GM12878 (cell line): ENCODE results near the gene BATF3. TPM values are rescaled to one million over a fixed set of nuclear protein-coding genes. Genes with fewer than 3 reads are reported as not detected.

Experiments used
- ATAC-seq: fragments of 200-7000 bp; cut with Tn5 transposase; 3 replicates; pipeline ENCODE4 v1.9.1; 2020; ENCODE audit warnings: mild to moderate bottlenecking, moderate library complexity
- BruUV-seq: library from RNA; stranded (reverse); fragments of 400-500 nt; replicated peaks from 2 replicates; lab custom pipeline; 2021; lab: Mats Ljungman, UMichigan
- CTCF ChIA-PET: fragments of 300-600 bp; sonication (Branson Sonifier 250); formaldehyde crosslinking; extraction: SDS; loops from one replicate; lab custom pipeline; 2021; ENCODE audit warnings: inconsistent platforms; lab: Yijun Ruan, JAX
- POLR2A ChIA-PET: fragments of 350-600 bp; formaldehyde crosslinking; extraction: SDS; loops from one replicate; lab custom pipeline; 2021; ENCODE audit warnings: inconsistent platforms; lab: Charles Lee
- RAD21 ChIA-PET: fragments of 300-600 bp; sonication (Branson Sonifier 250); formaldehyde crosslinking; loops from one replicate; lab custom pipeline; 2023; ENCODE audit warnings: antibody characterized with exemption; ENCODE audit not compliant: unreplicated experiment; lab: Charles Lee
- SMC1A ChIA-PET: fragments of 300-600 bp; sonication (Branson Sonifier 250); formaldehyde crosslinking; loops from one replicate; lab custom pipeline; 2023; ENCODE audit not compliant: unreplicated experiment, uncharacterized antibody; lab: Charles Lee
- DNase-seq: peaks from one replicate; pipeline ENCODE4 v3.0.0-alpha.2; 2011; ENCODE audit warnings: low read depth, low spot score
- FAIRE-seq: peaks from 3 replicates; lab custom pipeline; 2011; peaks lifted over from hg19 to GRCh38; lab: Jason Lieb, UNC
- H2AFZ ChIP-seq: 2 replicates; pipeline ENCODE4 v1.6.0; 2011; ENCODE audit warnings: low read depth, low read length, control low read depth; ENCODE audit not compliant: control insufficient read depth
- H3K27ac ChIP-seq: 2 replicates; pipeline ENCODE4 v1.5.1; 2011; ENCODE audit warnings: control low read depth; ENCODE audit not compliant: control insufficient read depth, insufficient read depth
- H3K27me3 ChIP-seq, 2 experiments: replicated peaks in 1 of 2; 2 replicates each; pipeline versions ENCODE4 v1.6.0 to v1.6.1; 2011; ENCODE audit warnings: low read length in 1 of 2; ENCODE audit not compliant: control insufficient read depth in 2 of 2, insufficient read depth in 2 of 2
- H3K36me3 ChIP-seq, 2 experiments: 2 replicates each; pipeline ENCODE4 v1.5.1; 2011; ENCODE audit warnings: low read length in 1 of 2; ENCODE audit not compliant: control insufficient read depth in 2 of 2, insufficient read depth in 2 of 2
- H3K4me1 ChIP-seq: 2 replicates; pipeline ENCODE4 v1.6.1; 2011; ENCODE audit warnings: mild to moderate bottlenecking, low read length, moderate library complexity, mixed read lengths; ENCODE audit not compliant: control insufficient read depth, insufficient read depth
- H3K4me2 ChIP-seq: 2 replicates; pipeline ENCODE4 v1.6.0; 2011; ENCODE audit warnings: control low read depth; ENCODE audit not compliant: control insufficient read depth, insufficient read depth
- H3K4me3 ChIP-seq: fragments of 200-600 bp; sonication (generic); 2 replicates; pipeline ENCODE4 v1.5.1; 2016
- H3K79me2 ChIP-seq: 2 replicates; pipeline ENCODE4 v1.6.0; 2011; ENCODE audit warnings: low read length; ENCODE audit not compliant: control insufficient read depth, insufficient read depth
- H3K9ac ChIP-seq: 2 replicates; pipeline ENCODE4 v1.8.0; 2011; ENCODE audit warnings: low read length, control low read depth, mixed read lengths; ENCODE audit not compliant: control insufficient read depth, insufficient read depth
- H3K9me3 ChIP-seq: replicated peaks from 3 replicates; pipeline ENCODE4 v1.5.1; 2011; ENCODE audit warnings: mild to moderate bottlenecking, low read length; ENCODE audit not compliant: control insufficient read depth, insufficient read depth
- H4K20me1 ChIP-seq: 2 replicates; pipeline ENCODE4 v1.6.0; 2011; ENCODE audit not compliant: control insufficient read depth, insufficient read depth
- CREB1 ChIP-seq: IDR thresholded peaks from 2 replicates; pipeline ENCODE4 v1.6.1; 2012; ENCODE audit warnings: low read depth, mild to moderate bottlenecking, inconsistent platforms
- GABPA ChIP-seq: IDR thresholded peaks from 2 replicates; pipeline ENCODE4 v1.6.1; 2014; ENCODE audit warnings: antibody characterized with exemption, low read depth, mild to moderate bottlenecking, inconsistent platforms
- GATAD2B ChIP-seq: fragments of 450-650 bp; conservative IDR thresholded peaks from 2 replicates; pipeline ENCODE4 v1.6.1; 2017; ENCODE audit warnings: low read depth, mild to moderate bottlenecking, moderate library complexity
- HCFC1 ChIP-seq: fragments of 150-350 bp; IDR thresholded peaks from 2 replicates; pipeline ENCODE4 v1.6.1; 2014; ENCODE audit warnings: low read length
- HDGF ChIP-seq: fragments of 450-650 bp; IDR thresholded peaks from 2 replicates; pipeline ENCODE4 v1.6.1; 2016; ENCODE audit warnings: antibody characterized with exemption
- KLF5 ChIP-seq: fragments of 450-650 bp; IDR thresholded peaks from 2 replicates; pipeline ENCODE4 v1.6.1; 2014; ENCODE audit warnings: mild to moderate bottlenecking; ENCODE audit not compliant: partially characterized antibody
- RBBP5 ChIP-seq: fragments of 200-600 bp; sonication (generic); conservative IDR thresholded peaks from 2 replicates; pipeline ENCODE4 v1.6.1; 2016
- TCF7 ChIP-seq: IDR thresholded peaks from 2 replicates; pipeline ENCODE4 v1.6.1; 2014; ENCODE audit warnings: antibody characterized with exemption, borderline replicate concordance
- YBX1 ChIP-seq: fragments of 450-650 bp; IDR thresholded peaks from 2 replicates; pipeline ENCODE4 v1.6.1; 2016; ENCODE audit warnings: antibody characterized with exemption
- ZNF274 ChIP-seq: IDR thresholded peaks from one replicate; pipeline ENCODE4 v1.8.0; 2011; ENCODE audit not compliant: insufficient read length, insufficient read depth
- WGBS: methylation state at CpG from one replicate; pipeline ENCODE4 v1.1.6; 2016; ENCODE audit warnings: low lambda C conversion rate; ENCODE audit not compliant: insufficient replicate concordance, insufficient coverage; ENCODE audit errors: missing lambda C conversion rate; 5-methylcytosine and 5-hydroxymethylcytosine counted together
- in situ Hi-C: fragments of 300-500 bp; cut with MboI; formaldehyde crosslinking; loops from 9 replicates; pipeline ENCODE4 v1.14.3; 2018; ENCODE audit warnings: mixed read lengths
- intact Hi-C: fragments of 100-400 bp; cut with micrococcal nuclease; formaldehyde crosslinking; loops from one replicate; pipeline ENCODE4 v1.14.2; 2022; ENCODE audit not compliant: unreplicated experiment
- polyA plus RNA-seq, 11 experiments: library from polyadenylated mRNA; depleted of rRNA in 4 of 11; unstranded in 6 of 11; stranded (reverse) in 5 of 11; fragments of >200 nt; fragmentation: Nextera tagmentation in 4 of 11; fragmentation: Illumina TruSeq in 1 of 11; extraction: Ambion mirVana in 4 of 11; extraction: Trizol in 1 of 11; gene quantifications; 1 replicate in 1 of 11; 2 replicates in 10 of 11; pipeline versions ENCODE4 v1.2.1 to v1.2.3, GENCODE V29; 2011 to 2016; ENCODE audit warnings: inconsistent platforms in 2 of 11, missing spikeins in 2 of 11, low read depth in 1 of 11
- total RNA-seq, 4 experiments: library from RNA; depleted of rRNA in 3 of 4; stranded (reverse); fragments of >200 nt in 3 of 4; fragmentation: Illumina TruSeq in 1 of 4; extraction: Trizol in 1 of 4; gene quantifications; 2 replicates each; pipeline versions ENCODE4 v1.2.1 to v1.2.3, GENCODE V29; 2013 to 2021
- TF ChIP-seq, protein P1 (sequence below): fragments of 450-650 bp; IDR thresholded peaks from 2 replicates; pipeline ENCODE4 v1.6.1; 2017; ENCODE audit warnings: mild to moderate bottlenecking, low read depth, inconsistent platforms; ENCODE audit not compliant: poor library complexity, severe bottlenecking

The BATF3 gene
- total and polyA plus RNA-seq, 10 of the 15 experiments (the other 5 are each of a cell fraction or from before 2014, with no cell fraction given), result 11.1 to 56.8 (median 30.8) TPM

DNA sequence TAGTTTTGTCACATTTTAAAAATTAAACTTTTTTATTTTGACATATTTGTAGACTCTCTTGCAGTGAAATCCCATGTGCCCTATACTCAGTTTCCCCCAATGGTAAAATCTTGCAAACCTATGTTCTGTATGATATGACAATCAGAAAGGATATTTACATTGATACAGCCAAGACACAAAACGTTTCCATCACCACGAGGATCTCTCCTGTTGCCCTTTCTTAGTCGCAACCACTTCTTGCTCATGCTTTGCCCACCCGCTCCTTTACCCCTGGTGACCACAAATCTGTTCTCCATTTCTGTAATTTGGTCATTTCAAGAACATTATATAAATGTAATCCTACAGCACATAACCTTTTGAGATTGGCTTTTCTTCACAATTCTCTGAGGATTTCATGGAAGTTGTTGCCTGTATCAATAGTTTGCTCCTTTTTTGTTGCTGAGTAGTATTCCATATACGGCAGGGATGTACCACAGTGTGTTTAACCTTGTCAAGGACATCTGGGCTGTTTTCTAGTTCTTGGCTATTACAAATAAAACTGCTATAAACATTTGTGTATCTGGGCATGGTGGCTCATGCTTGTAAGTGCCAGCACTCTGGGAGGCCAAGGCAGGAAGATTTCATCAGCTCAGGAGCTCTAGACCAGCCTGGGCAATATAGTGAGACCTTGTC, 14.0 kb upstream of the BATF3 start:
- in situ Hi-C loops, result no loop called here
- Histone ChIP-seq H3K4me3 (no peak overlapping the region), H2AFZ (no peak overlapping the region), H3K9ac (no peak overlapping the region), H3K27ac (no peak overlapping the region), H3K36me3 (no peaks in the 10 kb centered on the region), H3K9me3 (no peaks in the 10 kb centered on the region), H3K4me2 (no peak overlapping the region)
- no peak for ATAC-seq
- RAD21 ChIA-PET, result no interaction called here
- intact Hi-C loops, result no loop called here
- 54% methylated on average over 5 of the region's 5 CpGs for whole genome bisulfite sequencing
- no peak for DNase-seq
- TF ChIP-seq, protein P1, sequence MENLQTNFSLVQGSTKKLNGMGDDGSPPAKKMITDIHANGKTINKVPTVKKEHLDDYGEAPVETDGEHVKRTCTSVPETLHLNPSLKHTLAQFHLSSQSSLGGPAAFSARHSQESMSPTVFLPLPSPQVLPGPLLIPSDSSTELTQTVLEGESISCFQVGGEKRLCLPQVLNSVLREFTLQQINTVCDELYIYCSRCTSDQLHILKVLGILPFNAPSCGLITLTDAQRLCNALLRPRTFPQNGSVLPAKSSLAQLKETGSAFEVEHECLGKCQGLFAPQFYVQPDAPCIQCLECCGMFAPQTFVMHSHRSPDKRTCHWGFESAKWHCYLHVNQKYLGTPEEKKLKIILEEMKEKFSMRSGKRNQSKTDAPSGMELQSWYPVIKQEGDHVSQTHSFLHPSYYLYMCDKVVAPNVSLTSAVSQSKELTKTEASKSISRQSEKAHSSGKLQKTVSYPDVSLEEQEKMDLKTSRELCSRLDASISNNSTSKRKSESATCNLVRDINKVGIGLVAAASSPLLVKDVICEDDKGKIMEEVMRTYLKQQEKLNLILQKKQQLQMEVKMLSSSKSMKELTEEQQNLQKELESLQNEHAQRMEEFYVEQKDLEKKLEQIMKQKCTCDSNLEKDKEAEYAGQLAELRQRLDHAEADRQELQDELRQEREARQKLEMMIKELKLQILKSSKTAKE, result no peak
- TF ChIP-seq ZNF274 (no peak), CREB1 (no peak), TCF7 (no peak), HCFC1 (no peak), GABPA (no peak), KLF5 (no peak), HDGF (no peak), GATAD2B (no peak), YBX1 (no peak), RBBP5 (no peak)
- TF ChIP-seq, all 136 proteins: peak for 0
- no peaks in the 10 kb centered on the region for H4K20me1 ChIP-seq
- H3K79me2 ChIP-seq, result no peaks in the 10 kb centered on the region
- BruUV-seq, result no TSS peak
- ChIA-PET POLR2A (no interaction called here), SMC1A (interaction anchor here (0.5 kb wide), 1 partner anchor 17 kb away, joined by 3 read pairs; no protein-coding TSS in a partner anchor), CTCF (no interaction called here)
- no peak for FAIRE-seq
- no peaks in the 10 kb centered on the region for H3K4me1 ChIP-seq
- H3K27me3 ChIP-seq, result no peaks in the 10 kb centered on the region
